ENCODE data around the gene RNU6-8.

RNU6-8 gene

GRCh38 chr14:32166924-32167323 lies 36.1 kb downstream of the RNU6-8 start:
- no peak overlapping the region for H3K4me3 Mint-ChIP-seq
- H3K9me3 Mint-ChIP-seq, result peaks cover 12% of the 10 kb centered on the region
- H3K36me3 Mint-ChIP-seq (ENCODE audit: low read depth), result no peaks in the 10 kb centered on the region
- DNase-seq, result no peak
- no peak for TF ChIP-seq CTCF (IDR thresholded peaks at IDR 0.05)
- H3K4me1 Mint-ChIP-seq, result no peaks in the 10 kb centered on the region
- peaks cover 8% of the 10 kb centered on the region for H3K27me3 Mint-ChIP-seq (ENCODE audit: low read depth, poor library complexity)
- H3K27ac Mint-ChIP-seq, result no peak overlapping the region

DNA sequence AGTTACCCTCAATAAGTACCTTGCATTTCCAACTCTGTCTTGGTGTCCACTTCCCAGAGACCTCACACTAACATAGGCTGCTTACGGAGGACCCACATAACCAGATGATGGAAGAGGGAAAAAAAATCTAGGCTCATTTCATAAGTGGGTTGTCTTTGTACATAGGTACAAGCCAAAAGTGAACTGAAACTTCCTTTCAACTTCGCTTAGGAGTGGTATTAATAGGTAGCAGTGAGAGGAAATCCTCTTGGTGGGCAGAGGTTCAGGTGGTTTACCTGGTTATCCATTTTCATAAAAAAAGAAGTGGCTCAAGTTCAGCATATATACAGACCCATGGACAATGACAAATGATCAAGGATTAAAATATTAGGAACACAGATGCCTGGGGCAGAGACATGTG lies 37.0 kb downstream of the RNU6-8 start:
- TF ChIP-seq CTCF (IDR thresholded peaks at IDR 0.05), result no peak
- no peaks in the 10 kb centered on the region for H3K4me1 Mint-ChIP-seq
- H3K36me3 Mint-ChIP-seq (ENCODE audit: low read depth), result peaks cover 2% of the 10 kb centered on the region
- DNase-seq, result no peak
- peaks cover 7% of the 10 kb centered on the region for H3K27me3 Mint-ChIP-seq (ENCODE audit: low read depth, poor library complexity)
- H3K9me3 Mint-ChIP-seq, result peaks cover 15% of the 10 kb centered on the region
- no peak overlapping the region for H3K27ac Mint-ChIP-seq
- H3K4me3 Mint-ChIP-seq, result no peak overlapping the region

Measured in nephron progenitor cell (in vitro differentiated cells).